Karpas-422 (cell line): ENCODE results near the gene CXCR1. TPM values are rescaled to one million over a fixed set of nuclear protein-coding genes. Genes with fewer than 3 reads are reported as not detected.
"Not testable (repeated sequence)": the region's sequence is repeated elsewhere in the genome, so short reads cannot be mapped to it uniquely, and the experiment has no call there.

Source experiments
- DNase-seq: peaks from one replicate; pipeline ENCODE4 v3.0.0-alpha.2; 2015
- H2AFZ ChIP-seq: fragments of 200-600 bp; sonication (generic); 2 replicates; pipeline ENCODE4 v1.6.1; 2014; ENCODE audit warnings: antibody characterized with exemption, low read length, mixed read lengths
- H3K27ac ChIP-seq: fragments of 200-600 bp; sonication (generic); 2 replicates; pipeline ENCODE4 v1.5.1; 2014; ENCODE audit warnings: mild to moderate bottlenecking, low read length, moderate library complexity
- H3K27me3 ChIP-seq: fragments of 200-600 bp; sonication (generic); 2 replicates; pipeline ENCODE4 v1.6.1; 2014; ENCODE audit warnings: low read length, mixed read lengths
- H3K36me3 ChIP-seq: fragments of 200-600 bp; sonication (generic); 2 replicates; pipeline ENCODE4 v1.6.1; 2014; ENCODE audit warnings: low read length, mixed read lengths; ENCODE audit not compliant: insufficient read depth
- H3K4me1 ChIP-seq: fragments of 200-600 bp; sonication (generic); 2 replicates; pipeline ENCODE4 v1.6.1; 2014; ENCODE audit warnings: mild to moderate bottlenecking, low read length, mixed read lengths
- H3K4me2 ChIP-seq: fragments of 200-600 bp; sonication (generic); 2 replicates; pipeline ENCODE4 v1.6.1; 2014; ENCODE audit warnings: low read length, low read depth, mild to moderate bottlenecking; ENCODE audit not compliant: poor library complexity, severe bottlenecking
- H3K4me3 ChIP-seq: fragments of 200-600 bp; sonication (generic); 2 replicates; pipeline ENCODE4 v1.5.1; 2014; ENCODE audit warnings: mild to moderate bottlenecking, antibody characterized with exemption, low read length, mixed read lengths
- H3K79me2 ChIP-seq: fragments of 200-600 bp; sonication (generic); 2 replicates; pipeline ENCODE4 v1.6.1; 2014; ENCODE audit warnings: mild to moderate bottlenecking, low read length, mixed read lengths
- H3K9ac ChIP-seq: fragments of 200-600 bp; sonication (generic); 2 replicates; pipeline ENCODE4 v1.6.0; 2014; ENCODE audit warnings: low read length
- H3K9me2 ChIP-seq: fragments of 200-600 bp; sonication (generic), shearing (Covaris generic); replicated peaks from 2 replicates; pipeline ENCODE4 v1.6.0; 2014; ENCODE audit warnings: mild to moderate bottlenecking, low read length, moderate library complexity; ENCODE audit not compliant: insufficient read depth
- H3K9me3 ChIP-seq: fragments of 300-700, 200-600 bp; sonication (generic); 2 replicates; pipeline ENCODE4 v1.6.1; 2014; ENCODE audit warnings: low read length, mixed read lengths
- H4K20me1 ChIP-seq: fragments of 200-600 bp; sonication (generic); 2 replicates; pipeline ENCODE4 v1.6.1; 2014; ENCODE audit warnings: mild to moderate bottlenecking, antibody characterized with exemption, low read length, low read depth; ENCODE audit not compliant: insufficient read depth
- total RNA-seq: library from RNA; depleted of rRNA; stranded (reverse); fragments of >200 nt; shearing (Covaris generic); gene quantifications from 2 replicates; pipeline ENCODE4 v1.2.3, GENCODE V29; 2014; ENCODE audit warnings: low replicate concordance

CXCR1 gene
- total RNA-seq, 1 experiment from 2014 or later = not detected

- no peak for DNase-seq
- H3K9me2 ChIP-seq = no peaks in the 10 kb centered on the region
- H3K36me3 ChIP-seq = no peaks in the 10 kb centered on the region
- H3K9me3 ChIP-seq = no peaks in the 10 kb centered on the region
- no peaks in the 10 kb centered on the region for H3K4me1 ChIP-seq
- H3K4me2 ChIP-seq = no peak overlapping the region
- no peaks in the 10 kb centered on the region for H4K20me1 ChIP-seq
- no peak overlapping the region for H3K4me3 ChIP-seq
- H3K79me2 ChIP-seq = no peaks in the 10 kb centered on the region
- H3K9ac ChIP-seq = no peak overlapping the region
- H2AFZ ChIP-seq = no peak overlapping the region
- H3K27me3 ChIP-seq = no peaks in the 10 kb centered on the region
- H3K27ac ChIP-seq = no peak overlapping the region
Observed at GRCh38 chr2:218172845-218173244, 6.1 kb upstream of the CXCR1 start.

- H3K79me2 ChIP-seq, H3K9me2 ChIP-seq: not testable (repeated sequence)
Observed at GRCh38 chr2:218171744-218172143, 5.0 kb upstream of the CXCR1 start.

GRCh38 chr2:218169757-218170546 lies 3.2 kb upstream of the CXCR1 start:
- H3K9me3 ChIP-seq = no peaks in the 10 kb centered on the region
- no peak overlapping the region for H3K27ac ChIP-seq
- no peak overlapping the region for H3K9ac ChIP-seq
- DNase-seq = no peak
- H3K27me3 ChIP-seq = no peaks in the 10 kb centered on the region
- no peaks in the 10 kb centered on the region for H3K9me2 ChIP-seq
- H3K4me2 ChIP-seq = no peak overlapping the region
- no peaks in the 10 kb centered on the region for H3K36me3 ChIP-seq
- no peaks in the 10 kb centered on the region for H3K4me1 ChIP-seq
- H4K20me1 ChIP-seq = no peaks in the 10 kb centered on the region
- H2AFZ ChIP-seq = no peak overlapping the region
- H3K79me2 ChIP-seq = no peaks in the 10 kb centered on the region
- no peak overlapping the region for H3K4me3 ChIP-seq

More at GRCh38 chr2:218171744-218172143, 5.0 kb upstream of the CXCR1 start:
- H3K36me3 ChIP-seq, H3K27me3 ChIP-seq, H3K27ac ChIP-seq, H4K20me1 ChIP-seq, H3K4me3 ChIP-seq, H3K4me2 ChIP-seq, H3K9me3 ChIP-seq, H3K9ac ChIP-seq, H2AFZ ChIP-seq, DNase-seq, H3K4me1 ChIP-seq: not testable (repeated sequence)

GRCh38 chr2:218168635-218169462 lies 2.1 kb upstream of the CXCR1 start:
- DNase-seq = peak; percentile 89
- Histone ChIP-seq H3K27ac (no peak overlapping the region), H3K27me3 (no peaks in the 10 kb centered on the region), H3K9me3 (no peaks in the 10 kb centered on the region), H3K9ac (no peak overlapping the region), H2AFZ (no peak overlapping the region), H4K20me1 (no peaks in the 10 kb centered on the region), H3K36me3 (no peaks in the 10 kb centered on the region), H3K4me3 (no peak overlapping the region), H3K4me2 (no peak overlapping the region), H3K79me2 (no peaks in the 10 kb centered on the region), H3K9me2 (no peaks in the 10 kb centered on the region), H3K4me1 (no peaks in the 10 kb centered on the region)

GRCh38 chr2:218168016-218168415 lies 1.3 kb upstream of the CXCR1 start:
- H3K27ac ChIP-seq = no peak overlapping the region
- H3K9me3 ChIP-seq = no peaks in the 10 kb centered on the region
- no peaks in the 10 kb centered on the region for H3K36me3 ChIP-seq
- no peaks in the 10 kb centered on the region for H3K4me1 ChIP-seq
- no peaks in the 10 kb centered on the region for H3K79me2 ChIP-seq
- H3K27me3 ChIP-seq = no peaks in the 10 kb centered on the region
- H3K9ac ChIP-seq = no peak overlapping the region
- H3K9me2 ChIP-seq = no peaks in the 10 kb centered on the region
- H2AFZ ChIP-seq = no peak overlapping the region
- no peaks in the 10 kb centered on the region for H4K20me1 ChIP-seq
- no peak for DNase-seq
- H3K4me3 ChIP-seq = no peak overlapping the region
- H3K4me2 ChIP-seq = no peak overlapping the region

GRCh38 chr2:218162814-218163213 lies 3.9 kb downstream of the CXCR1 start:
- H3K79me2 ChIP-seq = no peaks in the 10 kb centered on the region
- no peak overlapping the region for H3K9ac ChIP-seq
- no peaks in the 10 kb centered on the region for H3K36me3 ChIP-seq
- DNase-seq = no peak
- no peaks in the 10 kb centered on the region for H3K27me3 ChIP-seq
- H3K27ac ChIP-seq = no peak overlapping the region
- no peak overlapping the region for H3K4me2 ChIP-seq
- H4K20me1 ChIP-seq = no peaks in the 10 kb centered on the region
- no peak overlapping the region for H2AFZ ChIP-seq
- H3K9me3 ChIP-seq = no peaks in the 10 kb centered on the region
- H3K4me1 ChIP-seq = no peaks in the 10 kb centered on the region
- no peaks in the 10 kb centered on the region for H3K9me2 ChIP-seq
- H3K4me3 ChIP-seq = no peak overlapping the region

- H3K79me2 ChIP-seq = no peaks in the 10 kb centered on the region
- H3K9me3 ChIP-seq = no peaks in the 10 kb centered on the region
- H4K20me1 ChIP-seq = no peaks in the 10 kb centered on the region
- H3K36me3 ChIP-seq = no peaks in the 10 kb centered on the region
- H2AFZ ChIP-seq = no peak overlapping the region
- no peak overlapping the region for H3K4me3 ChIP-seq
- no peak overlapping the region for H3K4me2 ChIP-seq
- no peaks in the 10 kb centered on the region for H3K9me2 ChIP-seq
- DNase-seq = no peak
- H3K27me3 ChIP-seq = no peaks in the 10 kb centered on the region
- no peak overlapping the region for H3K9ac ChIP-seq
- H3K4me1 ChIP-seq = no peaks in the 10 kb centered on the region
- H3K27ac ChIP-seq = no peak overlapping the region
Observed at GRCh38 chr2:218161644-218162043, 5.1 kb downstream of the CXCR1 start.

- no peaks in the 10 kb centered on the region for H4K20me1 ChIP-seq
- DNase-seq = no peak
- H3K9ac ChIP-seq = no peak overlapping the region
- H3K27me3 ChIP-seq = no peaks in the 10 kb centered on the region
- H3K4me2 ChIP-seq = no peak overlapping the region
- H3K4me1 ChIP-seq = no peaks in the 10 kb centered on the region
- H3K9me3 ChIP-seq = no peaks in the 10 kb centered on the region
- H3K27ac ChIP-seq = no peak overlapping the region
- no peak overlapping the region for H2AFZ ChIP-seq
- no peak overlapping the region for H3K4me3 ChIP-seq
- no peaks in the 10 kb centered on the region for H3K79me2 ChIP-seq
- no peaks in the 10 kb centered on the region for H3K36me3 ChIP-seq
- H3K9me2 ChIP-seq = no peaks in the 10 kb centered on the region
Observed at GRCh38 chr2:218155953-218156479, 10.7 kb downstream of the CXCR1 start.
